WTC11 (cell line): ENCODE measurements around the gene LDLRAD4. TPM values are rescaled to one million over a fixed set of nuclear protein-coding genes. Genes with fewer than 3 reads are reported as not detected.

Experiments
- ATAC-seq: fragments of 200-7000 bp; cut with Tn5 transposase; 2 replicates; pipeline ENCODE4 v1.10.0; 2021; ENCODE audit warnings: mild to moderate bottlenecking, moderate library complexity
- CTCF ChIA-PET: fragments of 300-600 bp; sonication (Branson Sonifier 250); formaldehyde crosslinking; loops from one replicate; lab custom pipeline; 2021; ENCODE audit warnings: antibody characterized with exemption; lab: Charles Lee
- POLR2A ChIA-PET: fragments of 350-600 bp; sonication (Branson Sonifier 250); formaldehyde crosslinking; loops from one replicate; lab custom pipeline; 2021; ENCODE audit warnings: antibody characterized with exemption; lab: Charles Lee
- DNase-seq: peaks from one replicate; pipeline ENCODE4 v3.0.0; 2021; ENCODE audit warnings: low spot score
- H3K27ac Mint-ChIP-seq: 2 replicates; pipeline ENCODE4 v1.8.0; 2021; ENCODE audit warnings: mixed read lengths
- H3K27me3 Mint-ChIP-seq: 2 replicates; pipeline ENCODE4 v1.8.0; 2021; ENCODE audit warnings: low read depth, mild to moderate bottlenecking, moderate library complexity, mixed read lengths
- H3K36me3 Mint-ChIP-seq: 2 replicates; pipeline ENCODE4 v1.8.0; 2021; ENCODE audit warnings: mixed read lengths
- H3K4me1 Mint-ChIP-seq: 2 replicates; pipeline ENCODE4 v1.8.0; 2022; ENCODE audit warnings: mixed read lengths
- H3K4me3 Mint-ChIP-seq: 2 replicates; pipeline ENCODE4 v1.8.0; 2021; ENCODE audit warnings: mild to moderate bottlenecking, moderate library complexity, mixed read lengths
- H3K9me3 Mint-ChIP-seq: 2 replicates; pipeline ENCODE4 v1.8.0; 2021; ENCODE audit warnings: mixed read lengths
- AFF4 ChIP-seq: sonication (generic); formaldehyde crosslinking; IDR thresholded peaks from 2 replicates; pipeline ENCODE4 v1.8.1; 2023; ENCODE audit warnings: mild to moderate bottlenecking, missing genetic modification reagents, borderline replicate concordance
- ARID4B ChIP-seq: sonication (generic); formaldehyde crosslinking; IDR thresholded peaks from 2 replicates; pipeline ENCODE4 v1.8.0; 2023; ENCODE audit warnings: missing genetic modification reagents, mild to moderate bottlenecking, borderline replicate concordance
- ATF3 ChIP-seq: sonication (generic); formaldehyde crosslinking; conservative IDR thresholded peaks from 2 replicates; pipeline ENCODE4 v1.8.1; 2022; ENCODE audit warnings: mild to moderate bottlenecking, missing genetic modification reagents
- CREM ChIP-seq: sonication (generic); formaldehyde crosslinking; IDR thresholded peaks from 2 replicates; pipeline ENCODE4 v1.8.1; 2022; ENCODE audit warnings: mild to moderate bottlenecking, missing genetic modification reagents, moderate library complexity
- GABPB1 ChIP-seq: sonication (generic); formaldehyde crosslinking; IDR thresholded peaks from 2 replicates; pipeline ENCODE4 v1.8.1; 2023; ENCODE audit warnings: mild to moderate bottlenecking, missing genetic modification reagents
- JAZF1 ChIP-seq: fragments of 250-450 bp; sonication (Bioruptor Pico); IDR thresholded peaks from 2 replicates; pipeline ENCODE4 v1.9.0; 2021; ENCODE audit warnings: moderate library complexity, mild to moderate bottlenecking, inconsistent platforms
- NFATC4 ChIP-seq: fragments of 250-450 bp; sonication (Bioruptor Pico); IDR thresholded peaks from 2 replicates; pipeline ENCODE4 v1.9.0; 2021; ENCODE audit warnings: mild to moderate bottlenecking
- PRRX2 ChIP-seq: fragments of 250-450 bp; sonication (Bioruptor Pico); IDR thresholded peaks from 2 replicates; pipeline ENCODE4 v1.8.0; 2021; ENCODE audit warnings: mild to moderate bottlenecking
- RORB ChIP-seq: fragments of 250-450 bp; sonication (Bioruptor Pico); IDR thresholded peaks from 2 replicates; pipeline ENCODE4 v1.9.0; 2021; ENCODE audit warnings: mild to moderate bottlenecking
- STAT6 ChIP-seq: sonication (generic); formaldehyde crosslinking; conservative IDR thresholded peaks from 2 replicates; pipeline ENCODE4 v1.8.1; 2023; ENCODE audit warnings: mild to moderate bottlenecking, low read depth, missing genetic modification reagents, moderate library complexity
- TP53 ChIP-seq: sonication (generic); formaldehyde crosslinking; IDR thresholded peaks from 2 replicates; pipeline ENCODE4 v1.8.1; 2023; ENCODE audit warnings: mild to moderate bottlenecking, missing genetic modification reagents
- ZBTB21 ChIP-seq: sonication (generic); formaldehyde crosslinking; IDR thresholded peaks from 2 replicates; pipeline ENCODE4 v1.8.1; 2023; ENCODE audit warnings: mild to moderate bottlenecking, missing genetic modification reagents, borderline replicate concordance
- ZNF138 ChIP-seq: sonication (generic); formaldehyde crosslinking; conservative IDR thresholded peaks from 2 replicates; pipeline ENCODE4 v1.8.1; 2022; ENCODE audit warnings: mild to moderate bottlenecking, moderate library complexity, missing genetic modification reagents
- ZNF263 ChIP-seq: sonication (generic); formaldehyde crosslinking; IDR thresholded peaks from 2 replicates; pipeline ENCODE4 v1.8.1; 2022; ENCODE audit warnings: low read depth, mild to moderate bottlenecking, moderate library complexity, missing genetic modification reagents
- ZNF317 ChIP-seq: sonication (generic); formaldehyde crosslinking; IDR thresholded peaks from 2 replicates; pipeline ENCODE4 v1.8.1; 2023; ENCODE audit warnings: low read depth, mild to moderate bottlenecking, moderate library complexity, missing genetic modification reagents, borderline replicate concordance
- ZNF396 ChIP-seq: fragments of 250-450 bp; sonication (Bioruptor Pico); IDR thresholded peaks from 2 replicates; pipeline ENCODE4 v1.8.0; 2021; ENCODE audit warnings: mild to moderate bottlenecking, moderate library complexity, borderline replicate concordance
- ZNF416 ChIP-seq: fragments of 250-450 bp; sonication (Bioruptor Pico); IDR thresholded peaks from 2 replicates; pipeline ENCODE4 v1.9.0; 2021; ENCODE audit warnings: mild to moderate bottlenecking, inconsistent platforms
- ZNF512 ChIP-seq: sonication (generic); formaldehyde crosslinking; IDR thresholded peaks from 2 replicates; pipeline ENCODE4 v1.8.1; 2022; ENCODE audit warnings: missing genetic modification reagents, borderline replicate concordance
- total RNA-seq: library from RNA; stranded (reverse); gene quantifications from 3 replicates; pipeline ENCODE4 v1.2.3, GENCODE V29; 2021

The LDLRAD4 gene
- total RNA-seq, 1 experiment from 2014 or later: 6.2 TPM

GRCh38 chr18:13594551-13594950 lies 376.0 kb downstream of the LDLRAD4 start:
- H3K9me3 Mint-ChIP-seq: peaks cover 43% of the 10 kb centered on the region
- no peaks in the 10 kb centered on the region for H3K4me1 Mint-ChIP-seq
- peaks cover 3% of the 10 kb centered on the region; the same call in 1 of the 2 replicates for H3K27me3 Mint-ChIP-seq
- ChIA-PET POLR2A (interaction anchor here (0.7 kb wide), 1 partner anchor 24 kb away, joined by 10 read pairs; no protein-coding TSS in a partner anchor), CTCF (no interaction called here)
- no peak overlapping the region for H3K27ac Mint-ChIP-seq
- ATAC-seq (no peak), DNase-seq (no peak)
- H3K4me3 Mint-ChIP-seq: no peak overlapping the region
- H3K36me3 Mint-ChIP-seq: peaks cover 29% of the 10 kb centered on the region
- TF ChIP-seq ZNF263 (CRISPR knock-in tag) (no peak), STAT6 (CRISPR knock-in tag) (no peak), PRRX2 (CRISPR knock-in tag) (no peak), ZNF396 (CRISPR knock-in tag) (no peak), AFF4 (CRISPR knock-in tag) (no peak), RORB (no peak), ZNF138 (no peak), NFATC4 (CRISPR knock-in tag) (no peak), ZNF416 (CRISPR knock-in tag) (no peak), TP53 (CRISPR knock-in tag) (no peak)

- H3K36me3 Mint-ChIP-seq: peaks cover 29% of the 10 kb centered on the region
- POLR2A ChIA-PET: no interaction called here
- peaks cover 53% of the 10 kb centered on the region for H3K9me3 Mint-ChIP-seq
- no peaks in the 10 kb centered on the region for H3K4me1 Mint-ChIP-seq
- CTCF ChIA-PET: no interaction called here
- no peak overlapping the region for H3K4me3 Mint-ChIP-seq
- DNase-seq (no peak), ATAC-seq (no peak)
- TF ChIP-seq ZBTB21 (CRISPR knock-in tag) (no peak), ZNF317 (CRISPR knock-in tag) (peak; percentile 94)
- no peak overlapping the region for H3K27ac Mint-ChIP-seq
- H3K27me3 Mint-ChIP-seq: peaks cover 3% of the 10 kb centered on the region; the same call in 1 of the 2 replicates
These were observed 378.5 kb downstream of the LDLRAD4 start for GRCh38 chr18:13597068-13597467.

GRCh38 chr18:13598591-13598990 lies 380.0 kb downstream of the LDLRAD4 start:
- Mint-ChIP-seq H3K9me3 (peaks cover 53% of the 10 kb centered on the region), H3K36me3 (peaks cover 29% of the 10 kb centered on the region), H3K27ac (no peak overlapping the region), H3K4me3 (no peak overlapping the region), H3K27me3 (peaks cover 3% of the 10 kb centered on the region; the same call in 1 of the 2 replicates), H3K4me1 (no peaks in the 10 kb centered on the region)
- ATAC-seq (no peak), DNase-seq (no peak)
- ChIA-PET CTCF (no interaction called here), POLR2A (no interaction called here)
- TF ChIP-seq CREM (no peak), GABPB1 (CRISPR knock-in tag) (no peak), NFATC4 (CRISPR knock-in tag) (no peak), JAZF1 (CRISPR knock-in tag) (no peak), ATF3 (CRISPR knock-in tag) (no peak), ZNF512 (CRISPR knock-in tag) (no peak), ZNF317 (CRISPR knock-in tag) (no peak), ARID4B (CRISPR knock-in tag) (no peak)
